PFSK-1 (cell line): ENCODE data around the gene TRMT61A.

Source experiments
- POLR2AphosphoS5 ChIP-seq: IDR thresholded peaks from 2 replicates; pipeline ENCODE4 v1.6.1; 2012; ENCODE audit warnings: low read depth, mild to moderate bottlenecking, control low read depth, low read length, moderate library complexity
- REST ChIP-seq, 2 experiments: IDR thresholded peaks; 2 replicates each; pipeline versions ENCODE4 v1.6.1 to v1.8.0; 2011 to 2012; ENCODE audit warnings: low read depth in 2 of 2, low read length in 2 of 2, control low read depth in 1 of 2, inconsistent platforms in 1 of 2, mild to moderate bottlenecking in 1 of 2, moderate library complexity in 1 of 2; ENCODE audit not compliant: insufficient read depth in 1 of 2
- SIN3A ChIP-seq: IDR thresholded peaks from 2 replicates; pipeline ENCODE4 v1.6.1; 2012; ENCODE audit warnings: mild to moderate bottlenecking, low read length, moderate library complexity, borderline replicate concordance; ENCODE audit not compliant: insufficient read depth

DNA sequence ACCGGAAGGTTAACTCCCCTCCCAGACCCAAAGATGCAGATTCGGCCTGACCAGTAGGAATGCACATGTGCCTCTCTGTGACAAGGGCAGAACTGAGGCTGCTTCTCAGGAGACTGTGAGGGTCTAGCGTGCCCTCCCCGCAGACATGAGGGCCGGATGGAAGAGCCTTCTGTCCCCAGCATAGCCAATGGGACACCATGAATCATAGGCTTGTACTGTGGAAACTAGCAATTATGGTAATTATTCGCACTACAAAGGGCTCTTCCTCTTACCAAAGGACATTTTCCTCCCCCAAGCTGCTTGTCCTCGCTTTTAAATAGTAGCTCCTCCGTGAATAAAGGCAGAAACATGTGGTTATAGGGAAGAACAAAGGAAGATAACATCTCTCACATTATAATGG, 40.0 kb downstream of the TRMT61A start:
- TF ChIP-seq REST (IDR thresholded peaks at IDR 0.05; ENCODE audit: insufficient read depth in 1 of 2, low read depth in 2 of 2, low read length in 2 of 2) = no peak
- TF ChIP-seq POLR2AphosphoS5 = no peak
- TF ChIP-seq SIN3A = no peak
